Skeletal muscle tissue (tissue), 4 donors: Measurements from ENCODE around the gene SIAH1. TPM values are rescaled to one million over a fixed set of nuclear protein-coding genes. Genes with fewer than 3 reads are reported as not detected.
"Not testable (repeated sequence)": the region's sequence is repeated elsewhere in the genome, so short reads cannot be mapped to it uniquely, and the experiment has no call there.

Experiments
- H3K27ac ChIP-seq: one replicate; pipeline ENCODE4 v1.7.0; 2013; ENCODE audit warnings: mild to moderate bottlenecking, low read depth, low read length, inconsistent platforms
- H3K27me3 ChIP-seq, 3 donors: one replicate each; pipeline ENCODE4 v1.7.0; 2013; ENCODE audit warnings: low read length in 3 of 3; ENCODE audit not compliant: control insufficient read depth in 3 of 3, insufficient read depth in 3 of 3
- H3K36me3 ChIP-seq, 3 donors: one replicate each; pipeline ENCODE4 v1.7.0; 2013; ENCODE audit warnings: low read length in 3 of 3; ENCODE audit not compliant: control insufficient read depth in 3 of 3, insufficient read depth in 3 of 3
- H3K4me1 ChIP-seq, 3 donors: one replicate each; pipeline ENCODE4 v1.7.0; 2013; ENCODE audit warnings: low read length in 3 of 3, mild to moderate bottlenecking in 3 of 3; ENCODE audit not compliant: control insufficient read depth in 3 of 3, insufficient read depth in 3 of 3
- H3K4me3 ChIP-seq, 3 donors: one replicate each; pipeline ENCODE4 v1.7.0; 2013; ENCODE audit warnings: low read length in 3 of 3
- H3K9ac ChIP-seq, 3 donors: one replicate each; pipeline ENCODE4 v1.7.0; 2013; ENCODE audit warnings: low read length in 3 of 3, mild to moderate bottlenecking in 3 of 3, moderate library complexity in 2 of 3, low read depth in 1 of 3
- H3K9me3 ChIP-seq, 3 donors: one replicate each; pipeline ENCODE4 v1.7.0; 2013; ENCODE audit warnings: low read length in 3 of 3; ENCODE audit not compliant: control insufficient read depth in 3 of 3
- total RNA-seq: library from RNA; depleted of rRNA; stranded (reverse); fragments of >200 nt; gene quantifications from one replicate; pipeline ENCODE4 v1.2.3, GENCODE V29; 2014
- donor health status: Osteomylitis.

The SIAH1 gene
- total RNA-seq, 1 donor from 2014 or later = 53.8 TPM

DNA sequence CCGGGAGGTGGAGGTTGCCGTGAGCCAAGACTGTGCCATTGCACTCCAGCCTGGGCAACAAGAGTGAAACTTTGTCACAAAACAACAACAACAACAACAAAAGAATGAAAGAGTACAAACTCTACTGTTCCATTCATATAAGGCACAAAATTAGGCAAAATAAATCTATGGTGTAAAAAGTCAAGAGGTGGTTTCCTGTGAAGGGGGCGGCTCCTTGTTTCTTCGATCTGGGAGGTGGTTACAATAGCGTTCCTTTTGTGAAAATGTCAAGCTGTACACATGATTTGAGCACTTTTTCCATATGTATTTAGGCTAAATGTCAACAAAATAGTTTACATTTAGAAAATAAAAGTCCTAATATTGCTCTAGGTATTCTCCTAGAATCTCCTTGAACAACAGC, 6.9 kb downstream of the SIAH1 start:
- H3K9me3 ChIP-seq = no peaks in the 10 kb centered on the region
- no peak overlapping the region for H3K27ac ChIP-seq
- H3K4me3 ChIP-seq = no peak overlapping the region
- H3K27me3 ChIP-seq = no peaks in the 10 kb centered on the region
- H3K9ac ChIP-seq = no peak overlapping the region
- peaks cover 50 to 63% (median 56%) of the 10 kb centered on the region in 3 donors for H3K4me1 ChIP-seq
- no peaks in the 10 kb centered on the region for H3K36me3 ChIP-seq

DNA sequence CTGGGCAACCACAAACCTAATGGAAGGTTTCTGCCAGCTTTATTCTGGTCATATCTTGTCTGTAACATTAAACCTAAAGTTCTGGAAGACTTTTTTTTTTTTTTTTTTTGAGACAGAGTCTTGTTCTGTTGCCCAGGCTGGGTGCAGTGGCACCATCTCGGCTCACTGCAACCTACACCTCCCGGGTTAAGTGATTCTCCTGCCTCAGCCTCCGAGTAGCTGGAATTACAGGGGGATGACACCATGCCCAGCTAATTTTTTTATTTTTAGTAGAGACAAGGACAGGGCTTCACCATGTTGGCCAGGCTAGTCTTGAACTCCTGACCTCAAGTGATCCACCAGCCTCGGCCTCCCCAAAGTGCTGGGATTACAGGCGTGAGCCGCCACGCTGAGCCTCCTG, 7.9 kb downstream of the SIAH1 start:
- not testable (repeated sequence) for H3K27ac ChIP-seq, H3K9ac ChIP-seq, H3K4me3 ChIP-seq, H3K36me3 ChIP-seq, H3K27me3 ChIP-seq, H3K9me3 ChIP-seq
- peaks cover 45 to 61% (median 60%) of the 10 kb centered on the region in 3 donors for H3K4me1 ChIP-seq

- Histone ChIP-seq H3K9ac (no peak overlapping the region), H3K27ac (no peak overlapping the region), H3K4me3 (no peak overlapping the region), H3K9me3 (no peaks in the 10 kb centered on the region), H3K36me3 (no peaks in the 10 kb centered on the region), H3K27me3 (no peaks in the 10 kb centered on the region), H3K4me1 (peaks cover 35 to 41% (median 39%) of the 10 kb centered on the region in 3 donors)
Measured at GRCh38 chr16:48374255-48374654, 11.0 kb downstream of the SIAH1 start.

GRCh38 chr16:48373258-48374029, 11.8 kb downstream of the SIAH1 start:
- Histone ChIP-seq H3K27me3 (no peaks in the 10 kb centered on the region), H3K36me3 (no peaks in the 10 kb centered on the region), H3K9me3 (no peaks in the 10 kb centered on the region), H3K27ac (no peak overlapping the region), H3K9ac (no peak overlapping the region), H3K4me3 (no peak overlapping the region), H3K4me1 (peaks cover 30 to 34% (median 33%) of the 10 kb centered on the region in 3 donors)

DNA sequence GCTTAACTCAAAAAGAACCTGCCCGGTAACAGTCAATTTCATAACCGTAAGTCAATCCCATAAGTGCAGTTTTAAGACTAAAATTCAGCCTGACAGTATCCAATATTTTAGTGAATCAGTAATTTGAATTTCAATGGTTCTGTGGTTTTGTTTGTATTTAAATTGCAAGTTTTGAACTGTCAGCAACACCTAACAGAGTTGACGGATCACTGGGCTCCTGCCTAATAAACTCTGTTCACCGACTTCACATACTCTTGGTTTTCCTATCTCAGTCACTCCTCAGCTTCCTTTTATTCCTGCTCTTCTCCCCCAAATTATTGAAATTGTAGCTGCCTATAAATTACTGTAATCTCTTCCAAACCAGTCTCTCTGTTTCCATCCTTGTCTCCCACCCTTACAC, 12.5 kb downstream of the SIAH1 start:
- no peak overlapping the region for H3K27ac ChIP-seq
- H3K4me1 ChIP-seq = peaks cover 26 to 32% (median 29%) of the 10 kb centered on the region in 3 donors
- H3K27me3 ChIP-seq = no peaks in the 10 kb centered on the region
- no peaks in the 10 kb centered on the region for H3K9me3 ChIP-seq
- H3K36me3 ChIP-seq = no peaks in the 10 kb centered on the region
- H3K4me3 ChIP-seq = no peak overlapping the region
- H3K9ac ChIP-seq = no peak overlapping the region

GRCh38 chr16:48371393-48371780, 13.8 kb downstream of the SIAH1 start:
- no peaks in the 10 kb centered on the region for H3K9me3 ChIP-seq
- H3K4me1 ChIP-seq = peaks cover 35 to 39% (median 36%) of the 10 kb centered on the region in 3 donors
- no peak overlapping the region for H3K9ac ChIP-seq
- no peaks in the 10 kb centered on the region for H3K27me3 ChIP-seq
- no peaks in the 10 kb centered on the region for H3K36me3 ChIP-seq
- H3K4me3 ChIP-seq = no peak overlapping the region
- no peak overlapping the region for H3K27ac ChIP-seq

DNA sequence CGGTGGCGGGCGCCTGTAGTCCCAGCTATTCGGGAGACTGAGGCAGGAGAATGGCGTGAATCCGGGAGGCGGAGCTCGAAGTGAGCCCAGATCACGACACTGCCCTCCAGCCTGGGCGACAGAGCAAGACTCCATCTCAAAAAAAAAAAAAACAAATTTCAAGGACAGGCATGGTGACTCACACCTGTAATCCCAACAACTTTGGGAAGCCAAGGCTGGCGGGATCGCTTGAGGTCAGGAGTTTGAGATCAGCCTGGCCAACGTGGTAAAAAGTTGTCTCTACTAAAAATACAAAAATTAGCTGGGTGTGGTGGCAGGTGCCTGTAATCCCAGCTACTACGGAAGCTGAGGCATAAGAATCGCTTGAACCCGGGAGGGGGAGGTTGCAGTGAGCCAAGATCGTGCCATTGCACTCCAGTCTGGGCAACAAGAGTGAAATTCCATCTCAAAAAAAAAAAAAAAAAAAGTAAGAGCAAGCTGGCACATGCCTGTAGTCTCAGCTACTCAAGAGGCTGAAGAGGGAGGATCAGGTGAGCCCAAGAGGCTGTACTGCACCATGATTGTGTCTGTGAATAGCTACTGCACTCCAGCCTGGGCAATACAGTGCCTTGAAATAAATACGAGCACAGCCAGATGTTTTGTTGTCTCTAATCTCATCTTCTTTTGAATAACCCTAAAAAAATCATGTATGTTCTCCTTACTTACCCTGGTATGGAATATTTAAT, 14.4 kb downstream of the SIAH1 start:
- H3K9ac ChIP-seq, H3K27me3 ChIP-seq, H3K36me3 ChIP-seq, H3K9me3 ChIP-seq, H3K4me3 ChIP-seq, H3K27ac ChIP-seq: not testable (repeated sequence)
- peaks cover 36 to 39% (median 37%) of the 10 kb centered on the region in 3 donors for H3K4me1 ChIP-seq

- Histone ChIP-seq H3K9ac (no peak overlapping the region), H3K4me3 (no peak overlapping the region), H3K27ac (no peak overlapping the region), H3K27me3 (no peaks in the 10 kb centered on the region), H3K36me3 (no peaks in the 10 kb centered on the region), H3K4me1 (peaks cover 40 to 42% (median 41%) of the 10 kb centered on the region in 3 donors), H3K9me3 (no peaks in the 10 kb centered on the region)
Measured at GRCh38 chr16:48370229-48370628, 15.0 kb downstream of the SIAH1 start.

GRCh38 chr16:48369765-48370164, 15.4 kb downstream of the SIAH1 start:
- no peak overlapping the region for H3K4me3 ChIP-seq
- no peak overlapping the region for H3K27ac ChIP-seq
- no peaks in the 10 kb centered on the region for H3K9me3 ChIP-seq
- H3K36me3 ChIP-seq = no peaks in the 10 kb centered on the region
- no peaks in the 10 kb centered on the region for H3K27me3 ChIP-seq
- peaks cover 40 to 42% (median 41%) of the 10 kb centered on the region in 3 donors for H3K4me1 ChIP-seq
- no peak overlapping the region for H3K9ac ChIP-seq

DNA sequence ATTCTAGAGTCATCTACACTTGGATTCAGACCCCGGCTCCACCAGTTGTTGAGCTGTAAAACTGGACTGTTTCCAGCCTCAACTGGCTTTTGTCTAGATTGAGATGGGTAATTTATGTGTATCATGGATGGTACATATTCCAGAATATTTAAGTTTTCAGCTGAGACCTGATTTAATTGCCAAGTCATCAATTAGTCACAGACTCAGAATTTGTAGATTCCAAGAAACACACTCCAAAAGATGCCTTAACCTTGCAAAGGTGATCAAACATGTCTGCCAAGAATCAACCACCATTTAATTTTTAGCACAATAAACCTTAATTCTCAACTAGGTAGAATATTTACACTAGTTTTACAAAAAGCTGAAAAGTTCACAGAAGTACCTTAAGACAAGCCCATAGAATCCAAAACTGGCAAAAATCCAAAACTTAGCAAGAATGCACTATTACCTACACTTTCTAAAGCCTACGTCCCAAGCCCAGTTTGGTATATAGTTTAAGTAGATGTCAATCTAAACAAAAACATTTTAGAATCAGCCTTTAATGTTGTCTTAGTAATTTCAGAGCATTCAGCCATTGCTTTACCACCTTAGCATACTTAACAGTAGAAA, 17.7 kb downstream of the SIAH1 start:
- Histone ChIP-seq H3K4me1 (peaks cover 29 to 34% (median 33%) of the 10 kb centered on the region in 3 donors), H3K36me3 (no peaks in the 10 kb centered on the region), H3K4me3 (no peak overlapping the region), H3K9ac (peak overlapping the region in 1 of 3 donors; percentile 45), H3K9me3 (no peaks in the 10 kb centered on the region), H3K27ac (no peak overlapping the region), H3K27me3 (no peaks in the 10 kb centered on the region)
